ENCODE measurements around the gene PTGER1.
A peak's percentile ranks its signal among the peaks of the same experiment; 100 is the strongest.

The PTGER1 gene

DNA sequence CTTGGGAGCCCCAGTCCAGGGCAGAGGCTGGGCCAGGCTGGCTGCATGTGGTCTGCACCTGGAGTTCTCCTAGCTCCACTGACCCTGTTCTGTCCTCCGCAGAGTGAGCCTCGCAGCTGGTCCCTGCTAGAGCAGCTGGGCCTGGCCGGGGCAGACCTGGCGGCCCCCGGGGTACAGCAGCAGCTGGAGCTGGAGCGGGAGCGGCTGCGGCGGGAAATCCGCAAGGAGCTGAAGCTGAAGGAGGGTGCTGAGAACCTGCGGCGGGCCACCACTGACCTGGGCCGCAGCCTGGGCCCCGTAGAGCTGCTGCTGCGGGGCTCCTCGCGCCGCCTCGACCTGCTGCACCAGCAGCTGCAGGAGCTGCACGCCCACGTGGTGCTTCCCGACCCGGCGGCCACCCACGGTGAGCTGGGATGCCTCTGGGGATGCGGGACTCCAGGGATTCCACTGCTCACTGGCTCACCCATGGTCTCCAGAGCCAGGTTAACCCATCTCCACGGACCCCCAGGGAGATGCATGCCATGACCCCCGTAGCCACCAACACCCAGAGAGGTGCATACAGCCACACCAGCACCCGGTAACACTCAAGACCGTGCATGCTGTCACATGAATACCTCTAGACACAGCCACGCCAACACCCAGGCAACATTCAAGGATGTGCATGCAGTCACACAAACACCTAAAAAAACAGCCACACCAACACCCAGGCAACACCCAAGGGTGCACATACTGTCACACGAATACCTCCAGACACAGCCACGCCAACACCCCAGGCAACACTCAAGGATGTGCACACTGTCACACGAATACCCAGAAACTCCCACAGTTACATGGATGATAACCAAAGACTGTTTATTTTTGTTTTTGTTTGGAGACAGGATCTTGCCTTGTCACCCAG, 33.9 kb downstream of the PTGER1 start:
- DNase-seq = no peak

DNA sequence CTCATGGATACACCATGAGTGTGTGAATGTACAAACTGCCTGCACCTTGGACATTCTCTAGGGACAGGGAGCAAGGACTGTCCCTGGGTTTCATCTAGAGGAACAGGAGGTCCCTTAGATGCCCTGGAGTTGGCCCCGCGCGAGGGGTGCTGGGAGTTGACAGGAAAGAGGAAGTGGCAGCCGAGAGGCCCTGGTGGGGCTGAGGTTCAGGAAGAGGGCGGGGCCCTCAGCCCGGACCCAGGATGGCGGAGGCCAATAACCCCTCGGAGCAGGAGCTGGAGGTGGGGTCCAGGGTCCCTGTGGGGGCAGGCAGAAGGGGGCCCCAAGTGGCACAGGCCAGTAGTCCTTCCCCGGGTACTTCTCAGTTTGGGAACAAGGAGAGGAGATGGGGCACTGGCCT, 35.1 kb downstream of the PTGER1 start:
- peak; percentile 79 for DNase-seq

DNA sequence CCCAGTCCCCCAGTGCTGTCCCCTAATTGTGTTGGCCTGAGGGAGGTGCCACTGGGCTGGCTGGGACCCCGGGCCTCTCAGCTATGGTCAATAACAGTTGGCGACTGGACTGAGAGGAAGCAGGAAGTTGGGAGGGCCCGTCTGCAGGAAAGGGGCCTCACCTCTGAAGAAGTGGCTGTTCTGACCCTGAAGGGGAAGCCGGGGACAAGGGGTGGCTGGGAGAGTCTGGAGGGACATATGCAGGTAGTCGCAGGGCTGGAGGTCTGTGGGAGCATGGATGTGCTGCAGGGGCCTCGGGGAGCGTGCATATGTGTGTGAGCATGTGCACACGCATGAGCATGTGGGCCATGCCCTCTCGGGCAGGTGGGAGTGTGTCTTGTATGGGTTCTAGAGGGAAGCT, 36.1 kb downstream of the PTGER1 start:
- DNase-seq = no peak

DNA sequence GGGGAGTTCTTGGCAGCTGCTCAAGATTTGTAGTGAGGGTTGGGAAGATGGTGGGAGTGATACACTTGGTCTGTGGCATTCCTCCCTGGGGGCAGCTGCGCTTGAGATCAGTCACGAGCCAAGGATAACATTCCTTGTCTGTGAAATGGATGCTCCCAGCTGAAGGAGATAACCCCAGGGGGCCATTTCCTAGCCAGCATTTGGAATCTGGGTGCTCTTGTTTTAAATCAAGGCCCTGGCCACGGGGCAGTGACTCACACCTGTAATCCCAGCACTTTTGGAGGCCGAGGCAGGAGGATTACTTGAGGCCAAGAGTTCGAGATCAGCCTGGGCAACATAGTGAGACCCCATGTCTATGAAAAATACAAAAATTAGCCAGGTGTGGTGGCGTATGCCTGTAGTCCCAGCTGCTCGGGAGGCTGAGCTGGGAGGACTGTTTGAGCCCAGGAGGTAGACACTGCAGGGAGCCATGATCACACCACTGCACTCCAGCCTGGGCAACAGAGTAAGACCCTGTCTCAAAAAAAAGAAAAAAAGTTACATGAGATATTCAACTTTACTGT, 37.5 kb downstream of the PTGER1 start:
- DNase-seq = no peak

DNA sequence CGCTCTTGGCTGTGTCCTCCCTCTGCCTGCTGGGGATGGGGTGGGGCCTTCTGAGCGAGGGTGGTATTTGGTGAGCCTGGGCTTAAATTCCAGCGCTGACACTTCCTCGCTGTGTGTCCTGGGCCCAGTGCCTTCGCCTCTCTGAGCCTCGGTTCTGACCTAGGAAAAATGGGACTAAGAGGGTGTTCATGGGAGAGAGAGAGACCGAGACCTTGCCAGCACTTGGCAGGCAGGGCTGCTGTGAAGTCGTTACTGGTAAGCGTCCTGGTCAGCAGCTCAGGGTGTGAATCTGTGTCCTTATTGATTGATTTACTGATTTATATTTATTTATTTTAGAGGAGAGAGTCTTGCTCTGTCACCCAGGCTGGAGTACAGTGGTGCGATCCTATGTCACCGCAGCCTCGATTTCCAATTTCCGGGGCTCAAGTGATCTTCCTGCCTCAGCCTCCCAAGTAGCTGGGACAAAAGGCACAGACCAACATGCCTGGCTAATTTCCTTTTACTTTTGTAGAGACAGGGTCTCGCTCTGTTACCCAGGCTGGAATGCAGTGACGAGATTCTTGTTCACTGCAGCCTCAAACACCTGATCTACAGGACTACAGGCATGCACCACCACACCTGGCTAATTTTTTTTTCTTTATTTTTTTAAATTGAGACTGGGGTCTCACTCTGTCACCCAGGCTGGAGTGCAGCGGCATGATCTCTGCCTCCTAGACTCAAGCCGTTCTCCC, 39.7 kb downstream of the PTGER1 start:
- peak; percentile 43 for DNase-seq

DNA sequence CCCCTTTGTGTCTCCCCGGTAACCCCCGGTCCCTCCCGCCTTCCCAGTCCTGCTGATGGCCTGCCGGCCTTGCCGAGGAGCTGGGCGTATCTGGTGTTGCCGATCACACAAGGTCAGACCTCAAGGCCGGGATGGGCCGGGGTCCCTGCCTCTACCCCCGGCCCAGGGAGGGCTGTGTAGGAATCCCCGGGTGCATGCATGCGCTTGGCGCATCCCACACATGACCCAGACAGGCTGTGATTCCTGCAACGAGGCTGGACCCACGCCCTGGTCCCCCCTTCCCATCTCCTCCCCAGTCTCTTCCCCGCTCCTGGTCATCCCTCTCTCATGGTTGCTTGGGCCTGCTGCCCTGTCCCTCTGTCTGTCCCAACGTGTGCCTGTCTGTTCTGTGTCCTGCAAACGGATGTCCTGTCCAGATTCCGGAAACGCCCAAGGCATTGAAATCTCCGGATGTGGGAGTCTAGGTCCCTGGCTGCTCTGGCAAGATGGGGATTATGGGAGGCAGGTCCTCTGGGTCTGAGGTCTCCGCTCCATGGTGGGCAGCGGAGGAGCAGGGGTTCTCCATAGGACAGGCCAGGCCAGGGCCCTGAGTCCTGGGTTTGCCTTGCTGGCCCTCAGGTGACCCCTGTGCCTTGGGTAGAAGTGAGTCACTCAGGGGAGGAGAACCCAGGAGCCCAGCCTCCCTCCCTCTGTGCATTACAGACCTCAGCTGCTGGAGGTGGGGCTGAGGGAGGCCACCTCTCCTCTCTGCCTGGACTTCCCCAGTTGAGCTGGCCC, 40.4 kb downstream of the PTGER1 start:
- DNase-seq = no peak

DNA sequence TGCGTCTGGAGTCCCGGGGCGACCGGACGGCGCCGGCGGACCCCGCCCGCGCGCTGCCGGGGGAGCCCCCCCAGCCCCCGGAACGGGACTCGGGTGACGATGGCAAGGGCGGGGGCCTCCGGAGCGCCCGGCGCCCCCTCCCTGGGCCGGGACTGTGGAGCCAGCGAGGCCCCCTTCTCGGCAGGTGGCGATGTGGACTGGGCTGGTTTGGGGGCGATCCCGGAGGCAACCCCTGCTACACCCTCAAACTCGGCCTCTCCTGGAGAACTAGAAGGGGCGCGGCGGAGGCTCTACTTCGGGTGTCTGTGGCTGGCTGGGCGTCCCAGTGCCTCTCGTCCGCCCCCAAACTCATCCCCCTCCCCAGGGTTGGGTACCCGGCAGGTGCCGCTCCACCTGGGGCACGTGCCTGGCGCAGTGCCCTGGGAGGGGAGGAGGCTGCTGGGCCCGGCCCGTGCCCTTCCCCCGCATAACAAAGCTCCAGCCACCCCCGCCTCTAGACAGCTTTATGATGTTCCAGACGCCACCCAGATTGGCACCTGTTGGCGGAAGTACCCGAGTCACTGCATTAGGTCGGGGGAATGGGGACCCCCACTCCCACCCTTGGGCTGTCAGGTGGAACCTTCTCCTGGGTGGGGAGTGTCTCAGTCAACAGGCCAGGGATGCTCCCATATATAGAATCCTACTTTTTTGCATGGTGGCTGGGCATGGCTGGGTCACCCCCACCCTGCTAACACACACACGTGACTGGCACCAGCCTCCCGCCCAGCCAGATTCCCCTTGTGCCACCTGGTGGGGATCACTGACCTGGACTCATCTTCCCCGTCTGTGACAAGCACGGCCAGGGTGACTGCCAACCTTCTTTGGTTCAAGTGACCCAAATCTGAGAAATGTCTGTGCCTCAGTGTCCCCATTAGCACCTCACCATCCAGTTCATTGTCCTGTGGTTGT, 41.3 kb downstream of the PTGER1 start:
- peak; percentile 60 for DNase-seq

DNA sequence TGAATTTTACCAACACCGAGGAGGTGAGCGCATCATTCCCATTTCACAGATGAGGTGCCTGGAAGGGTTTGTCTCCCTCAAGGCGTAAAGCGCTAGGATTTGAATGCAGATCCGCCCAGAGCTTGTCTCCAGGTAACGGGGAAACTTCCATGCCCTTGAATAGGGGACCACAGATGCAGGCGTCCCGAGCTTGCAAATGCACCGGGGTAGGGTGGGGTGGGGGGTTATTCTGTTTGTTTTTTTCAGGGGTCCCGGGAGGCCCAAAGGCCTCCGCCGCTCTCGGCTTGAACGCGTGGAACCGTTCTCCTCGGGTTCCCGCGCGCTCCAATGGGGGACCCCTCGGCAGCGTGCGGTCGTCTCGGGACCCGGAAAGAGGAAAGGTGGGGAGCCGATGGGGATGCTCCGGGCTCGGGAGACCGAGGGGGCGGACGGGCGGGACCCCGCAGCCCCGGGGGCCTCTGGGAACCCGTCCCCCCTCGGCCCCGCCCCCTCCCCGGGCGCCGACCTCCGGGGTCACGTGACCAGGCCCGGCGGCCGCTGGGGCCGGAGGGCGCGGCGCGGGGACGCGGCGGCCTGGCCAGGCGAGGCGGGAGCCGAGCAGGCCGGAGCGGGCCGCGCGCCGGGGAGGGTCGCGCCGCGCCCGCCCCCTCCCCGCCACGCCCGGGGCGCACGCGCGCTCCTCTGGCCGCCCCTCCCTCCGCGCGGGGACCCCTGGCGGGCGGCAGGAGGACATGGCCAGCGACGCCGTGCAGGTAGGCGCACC, 42.2 kb downstream of the PTGER1 start, which contains the start of gene PKN1:
PKN1 (plus strand) TSS at position 516 of the 763 bp plus-strand sequence; CDS start at position 732, 216 bp downstream.
- peak; percentile 44 for DNase-seq

DNA sequence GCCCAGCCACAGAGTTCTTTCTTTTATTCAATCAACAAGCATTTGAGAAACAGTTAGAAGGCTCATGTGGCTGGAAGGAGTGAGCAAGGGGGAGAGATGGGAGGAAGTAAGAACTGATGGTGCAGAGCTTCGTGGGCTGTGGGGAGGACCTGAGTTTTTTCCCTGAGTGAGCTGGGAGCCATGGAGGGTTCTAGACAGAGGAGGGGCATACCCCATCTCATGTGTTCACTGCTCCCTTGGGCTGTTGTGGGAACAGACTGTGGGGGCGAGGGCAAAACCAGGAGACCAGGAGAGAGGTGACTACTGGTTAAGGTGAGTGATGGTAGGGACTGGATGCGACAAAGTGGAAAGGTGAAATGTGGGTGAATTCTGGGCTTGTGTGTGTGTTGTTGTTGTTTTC, 44.4 kb downstream of the PTGER1 start:
- no peak for DNase-seq

DNA sequence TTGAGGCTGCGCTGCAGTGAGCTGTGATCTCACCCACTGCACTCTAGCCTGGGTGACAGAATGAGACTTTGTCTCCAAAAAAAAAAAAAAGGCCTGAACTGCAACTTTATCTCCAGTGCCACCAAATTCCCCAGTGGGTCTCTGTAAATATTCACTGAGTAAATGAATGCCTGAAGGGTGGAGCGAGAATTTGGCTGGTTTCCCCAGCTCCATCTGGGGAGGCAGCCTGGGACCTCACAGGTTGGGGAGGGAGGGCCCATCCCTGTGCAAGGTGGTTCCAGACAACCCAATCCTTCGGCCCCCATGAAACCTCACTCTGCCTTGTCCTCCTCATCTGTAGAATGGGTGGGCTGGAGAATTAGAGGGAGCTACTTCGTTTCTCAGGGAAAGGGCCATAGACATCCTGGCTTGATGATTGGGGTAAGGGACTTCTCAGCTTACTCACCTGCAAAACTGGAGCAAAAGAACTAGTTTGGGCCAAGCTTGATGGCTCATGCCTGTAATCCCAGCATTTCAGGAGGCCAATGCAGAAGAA, 46.2 kb downstream of the PTGER1 start:
- no peak for DNase-seq

DNA sequence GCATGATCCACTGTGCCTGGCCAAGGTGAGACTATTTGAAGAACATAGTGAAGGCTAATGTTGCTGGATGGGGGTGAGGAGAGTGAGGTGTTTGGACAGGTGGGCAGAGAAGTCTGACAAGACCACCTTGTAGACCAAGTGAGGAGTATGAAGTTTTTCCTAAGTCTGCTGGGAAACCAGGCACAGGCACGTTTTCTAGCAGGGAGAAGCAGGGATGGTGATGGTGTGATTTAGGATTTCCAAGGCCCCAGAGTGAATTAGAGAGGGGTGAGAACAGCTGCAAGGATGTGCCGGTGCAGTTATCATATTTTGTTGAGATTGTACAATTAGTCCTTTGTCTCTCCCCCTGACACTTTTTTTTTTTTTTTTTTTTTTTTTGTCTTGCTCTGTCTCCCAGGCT, 47.7 kb downstream of the PTGER1 start:
- DNase-seq = no peak

DNA sequence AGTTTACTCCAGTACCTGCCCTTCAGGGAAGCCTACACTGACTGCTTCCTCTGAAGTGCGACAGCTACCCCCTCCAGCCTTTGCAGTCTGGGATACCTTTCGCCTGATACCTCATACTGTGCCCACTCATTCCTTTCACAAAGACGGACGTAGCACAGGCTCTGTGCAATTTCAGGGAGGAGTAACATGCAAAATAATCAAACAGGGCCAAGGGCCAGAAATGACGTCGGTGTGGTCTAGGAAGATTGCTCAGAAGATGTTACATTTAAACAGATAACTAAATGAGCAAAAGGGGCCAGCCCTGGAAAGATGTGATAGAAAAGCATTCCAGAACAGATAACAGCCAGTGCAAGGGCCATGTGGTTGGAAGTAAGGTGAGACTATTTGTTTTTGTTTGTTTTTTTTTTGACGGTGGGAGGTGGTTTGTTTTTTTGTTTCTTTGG, 49.4 kb downstream of the PTGER1 start:
- DNase-seq = no peak

Measured in CD4-positive, alpha-beta T cell treated with Interleukin-21 for 1 hour (primary cell).